ENCODE measurements around the gene SNRPE. TPM values are rescaled to one million over a fixed set of nuclear protein-coding genes. Genes with fewer than 3 reads are reported as not detected.

The SNRPE gene
- total RNA-seq, 1 experiment from 2014 or later, result 326 TPM

GRCh38 chr1:203871114-203871880 lies 9.9 kb downstream of the SNRPE start:
- WGBS (ENCODE audit: extremely low coverage, insufficient read length, low lambda C conversion rate), result no CpG with 5 or more reads among the region's 3 CpGs
- Histone ChIP-seq H3K9ac (ENCODE audit: extremely low read depth, insufficient read length, low read length) (no peak overlapping the region), H3K4ac (ENCODE audit: low read depth, low read length) (no peak overlapping the region), H4K5ac (ENCODE audit: insufficient read length, low read depth, low read length) (no peak overlapping the region), H4K8ac (replicated peaks; ENCODE audit: insufficient read length, low read depth, low read length) (no peak overlapping the region), H3K4me1 (ENCODE audit: insufficient read depth, low read length) (peaks cover 2% of the 10 kb centered on the region; the same call in 1 of the 2 replicates), H3K18ac (ENCODE audit: insufficient read length, low read depth, low read length) (no peak overlapping the region), H3K27me3 (ENCODE audit: insufficient read depth, low read length) (no peaks in the 10 kb centered on the region), H4K20me1 (ENCODE audit: control insufficient read depth, insufficient read depth, insufficient read length) (no peaks in the 10 kb centered on the region), H4K91ac (ENCODE audit: insufficient read length, low read depth, low read length) (no peak overlapping the region), H3K23ac (ENCODE audit: insufficient read length, low read depth, low read length) (no peak overlapping the region), H2AFZ (ENCODE audit: low read length) (no peak overlapping the region), H2BK5ac (ENCODE audit: insufficient read length, low read length) (no peak overlapping the region), H3K56ac (ENCODE audit: insufficient read length, low read depth, low read length) (no peak overlapping the region), H2BK12ac (ENCODE audit: insufficient read length, low read depth, low read length) (no peak overlapping the region), H3K79me1 (ENCODE audit: insufficient read depth, low read depth, low read length, poor library complexity, severe bottlenecking) (peaks cover 5% of the 10 kb centered on the region), H2BK15ac (ENCODE audit: low read depth, low read length) (no peak overlapping the region), H3K4me2 (ENCODE audit: insufficient read depth, insufficient read length, low read length) (no peak overlapping the region), H3K79me2 (ENCODE audit: insufficient read depth, low read length) (no peaks in the 10 kb centered on the region), H2AK5ac (ENCODE audit: insufficient read length, low read length) (no peak overlapping the region), H3K23me2 (ENCODE audit: insufficient read length, low read depth, low read length, poor library complexity, severe bottlenecking) (no peaks in the 10 kb centered on the region), H3T11ph (ENCODE audit: low read length) (no peak overlapping the region), H2BK120ac (ENCODE audit: low read depth, low read length, poor library complexity, severe bottlenecking) (no peak overlapping the region), H3K9me3 (ENCODE audit: control insufficient read depth, low read depth, low read length) (no peaks in the 10 kb centered on the region), H2BK20ac (ENCODE audit: low read depth, low read length, poor library complexity, severe bottlenecking) (no peak overlapping the region), H3K14ac (ENCODE audit: insufficient read depth, low read length) (no peak overlapping the region), H3K27ac (ENCODE audit: insufficient read length, low read depth, low read length) (no peak overlapping the region)
- H3K27me3 Mint-ChIP-seq (ENCODE audit: low read depth), result no peaks in the 10 kb centered on the region
- peaks cover 13 to 17% of the 10 kb centered on the region in 2 experiments for H3K4me1 Mint-ChIP-seq
- H3K36me3 Mint-ChIP-seq (ENCODE audit: insufficient read depth in 1 of 3, low read depth in 3 of 3), result peaks cover 35 to 60% (median 59%) of the 10 kb centered on the region in 3 experiments
- H3K9me3 Mint-ChIP-seq, result no peaks in the 10 kb centered on the region
- H3K4me3 Mint-ChIP-seq, result peak overlapping the region in 1 of 2 experiments; percentile 23; a peak in 1 of 5 replicates
- H3K27ac Mint-ChIP-seq, result peak overlapping the region in 1 of 3 experiments; percentile 81; a peak in 3 of 7 replicates
- DNase-seq, result peak; percentile 52
- TF ChIP-seq CTCF (conservative IDR thresholded peaks at IDR 0.05), result peak; percentile 99

Data from H9 (cell line).